GM12878 (cell line): ENCODE measurements around the gene CACNG4. TPM values are rescaled to one million over a fixed set of nuclear protein-coding genes. Genes with fewer than 3 reads are reported as not detected.

Experiments
- ATAC-seq: fragments of 200-7000 bp; cut with Tn5 transposase; 3 replicates; pipeline ENCODE4 v1.9.1; 2020; ENCODE audit warnings: mild to moderate bottlenecking, moderate library complexity
- BruUV-seq: library from RNA; stranded (reverse); fragments of 400-500 nt; replicated peaks from 2 replicates; lab custom pipeline; 2021; lab: Mats Ljungman, UMichigan
- CTCF ChIA-PET: fragments of 300-600 bp; sonication (Branson Sonifier 250); formaldehyde crosslinking; extraction: SDS; loops from one replicate; lab custom pipeline; 2021; ENCODE audit warnings: inconsistent platforms; lab: Yijun Ruan, JAX
- POLR2A ChIA-PET: fragments of 350-600 bp; formaldehyde crosslinking; extraction: SDS; loops from one replicate; lab custom pipeline; 2021; ENCODE audit warnings: inconsistent platforms; lab: Charles Lee
- RAD21 ChIA-PET: fragments of 300-600 bp; sonication (Branson Sonifier 250); formaldehyde crosslinking; loops from one replicate; lab custom pipeline; 2023; ENCODE audit warnings: antibody characterized with exemption; ENCODE audit not compliant: unreplicated experiment; lab: Charles Lee
- SMC1A ChIA-PET: fragments of 300-600 bp; sonication (Branson Sonifier 250); formaldehyde crosslinking; loops from one replicate; lab custom pipeline; 2023; ENCODE audit not compliant: unreplicated experiment, uncharacterized antibody; lab: Charles Lee
- DNase-seq: peaks from one replicate; pipeline ENCODE4 v3.0.0-alpha.2; 2011; ENCODE audit warnings: low read depth, low spot score
- FAIRE-seq: peaks from 3 replicates; lab custom pipeline; 2011; peaks lifted over from hg19 to GRCh38; lab: Jason Lieb, UNC
- H2AFZ ChIP-seq: 2 replicates; pipeline ENCODE4 v1.6.0; 2011; ENCODE audit warnings: low read depth, low read length, control low read depth; ENCODE audit not compliant: control insufficient read depth
- H3K27ac ChIP-seq: 2 replicates; pipeline ENCODE4 v1.5.1; 2011; ENCODE audit warnings: control low read depth; ENCODE audit not compliant: control insufficient read depth, insufficient read depth
- H3K27me3 ChIP-seq, 2 experiments: replicated peaks in 1 of 2; 2 replicates each; pipeline versions ENCODE4 v1.6.0 to v1.6.1; 2011; ENCODE audit warnings: low read length in 1 of 2; ENCODE audit not compliant: control insufficient read depth in 2 of 2, insufficient read depth in 2 of 2
- H3K36me3 ChIP-seq, 2 experiments: 2 replicates each; pipeline ENCODE4 v1.5.1; 2011; ENCODE audit warnings: low read length in 1 of 2; ENCODE audit not compliant: control insufficient read depth in 2 of 2, insufficient read depth in 2 of 2
- H3K4me1 ChIP-seq: 2 replicates; pipeline ENCODE4 v1.6.1; 2011; ENCODE audit warnings: mild to moderate bottlenecking, low read length, moderate library complexity, mixed read lengths; ENCODE audit not compliant: control insufficient read depth, insufficient read depth
- H3K4me2 ChIP-seq: 2 replicates; pipeline ENCODE4 v1.6.0; 2011; ENCODE audit warnings: control low read depth; ENCODE audit not compliant: control insufficient read depth, insufficient read depth
- H3K4me3 ChIP-seq: fragments of 200-600 bp; sonication (generic); 2 replicates; pipeline ENCODE4 v1.5.1; 2016
- H3K79me2 ChIP-seq: 2 replicates; pipeline ENCODE4 v1.6.0; 2011; ENCODE audit warnings: low read length; ENCODE audit not compliant: control insufficient read depth, insufficient read depth
- H3K9ac ChIP-seq: 2 replicates; pipeline ENCODE4 v1.8.0; 2011; ENCODE audit warnings: low read length, control low read depth, mixed read lengths; ENCODE audit not compliant: control insufficient read depth, insufficient read depth
- H3K9me3 ChIP-seq: replicated peaks from 3 replicates; pipeline ENCODE4 v1.5.1; 2011; ENCODE audit warnings: mild to moderate bottlenecking, low read length; ENCODE audit not compliant: control insufficient read depth, insufficient read depth
- H4K20me1 ChIP-seq: 2 replicates; pipeline ENCODE4 v1.6.0; 2011; ENCODE audit not compliant: control insufficient read depth, insufficient read depth
- ATF7 ChIP-seq: fragments of 450-650 bp; IDR thresholded peaks from 2 replicates; pipeline ENCODE4 v1.6.1; 2016; ENCODE audit warnings: low read depth, mild to moderate bottlenecking
- LARP7 ChIP-seq: fragments of 450-650 bp; IDR thresholded peaks from 2 replicates; pipeline ENCODE4 v1.6.1; 2017; ENCODE audit warnings: mild to moderate bottlenecking
- MYB ChIP-seq: fragments of 150-350 bp; IDR thresholded peaks from 2 replicates; pipeline ENCODE4 v1.6.1; 2014; ENCODE audit warnings: mild to moderate bottlenecking, low read depth, low read length, borderline replicate concordance
- POLR2A ChIP-seq: IDR thresholded peaks from 2 replicates; pipeline ENCODE4 v1.6.1; 2011; ENCODE audit warnings: low read depth, mild to moderate bottlenecking, low read length
- POLR2AphosphoS5 ChIP-seq: IDR thresholded peaks from 2 replicates; pipeline ENCODE4 v1.6.1; 2011; ENCODE audit warnings: mild to moderate bottlenecking, low read length, inconsistent platforms
- STAT3 ChIP-seq: IDR thresholded peaks from 2 replicates; pipeline ENCODE4 v1.6.1; 2011; ENCODE audit warnings: low read depth, low read length, improper control_type of control experiment
- SUPT20H ChIP-seq: IDR thresholded peaks from 2 replicates; pipeline ENCODE4 v1.6.1; 2011; ENCODE audit warnings: low read depth, mild to moderate bottlenecking, low read length, moderate library complexity, borderline replicate concordance; ENCODE audit not compliant: control insufficient read depth
- TAF1 ChIP-seq: IDR thresholded peaks from 2 replicates; pipeline ENCODE4 v1.6.1; 2011; ENCODE audit warnings: mild to moderate bottlenecking, low read depth, low read length, borderline replicate concordance
- YBX1 ChIP-seq: fragments of 450-650 bp; IDR thresholded peaks from 2 replicates; pipeline ENCODE4 v1.6.1; 2016; ENCODE audit warnings: antibody characterized with exemption
- ZNF384 ChIP-seq: IDR thresholded peaks from 2 replicates; pipeline ENCODE4 v1.6.1; 2012; ENCODE audit warnings: low read depth, mild to moderate bottlenecking, low read length, improper control_type of control experiment, borderline replicate concordance
- WGBS: methylation state at CpG from one replicate; pipeline ENCODE4 v1.1.6; 2016; ENCODE audit warnings: low lambda C conversion rate; ENCODE audit not compliant: insufficient replicate concordance, insufficient coverage; ENCODE audit errors: missing lambda C conversion rate; 5-methylcytosine and 5-hydroxymethylcytosine counted together
- in situ Hi-C: fragments of 300-500 bp; cut with MboI; formaldehyde crosslinking; loops from 9 replicates; pipeline ENCODE4 v1.14.3; 2018; ENCODE audit warnings: mixed read lengths
- intact Hi-C: fragments of 100-400 bp; cut with micrococcal nuclease; formaldehyde crosslinking; loops from one replicate; pipeline ENCODE4 v1.14.2; 2022; ENCODE audit not compliant: unreplicated experiment
- polyA plus RNA-seq, 11 experiments: library from polyadenylated mRNA; depleted of rRNA in 4 of 11; unstranded in 6 of 11; stranded (reverse) in 5 of 11; fragments of >200 nt; fragmentation: Nextera tagmentation in 4 of 11; fragmentation: Illumina TruSeq in 1 of 11; extraction: Ambion mirVana in 4 of 11; extraction: Trizol in 1 of 11; gene quantifications; 1 replicate in 1 of 11; 2 replicates in 10 of 11; pipeline versions ENCODE4 v1.2.1 to v1.2.3, GENCODE V29; 2011 to 2016; ENCODE audit warnings: inconsistent platforms in 2 of 11, missing spikeins in 2 of 11, low read depth in 1 of 11
- total RNA-seq, 4 experiments: library from RNA; depleted of rRNA in 3 of 4; stranded (reverse); fragments of >200 nt in 3 of 4; fragmentation: Illumina TruSeq in 1 of 4; extraction: Trizol in 1 of 4; gene quantifications; 2 replicates each; pipeline versions ENCODE4 v1.2.1 to v1.2.3, GENCODE V29; 2013 to 2021
- TF ChIP-seq, protein P1 (sequence below): IDR thresholded peaks from 2 replicates; pipeline ENCODE4 v1.6.1; 2012; ENCODE audit warnings: improper control_type of control experiment, low read depth, low read length; ENCODE audit not compliant: insufficient replicate concordance
- TF ChIP-seq, protein P2 (sequence below): fragments of 450-650 bp; IDR thresholded peaks from 2 replicates; pipeline ENCODE4 v1.6.1; 2017; ENCODE audit warnings: mild to moderate bottlenecking

Gene CACNG4
- total and polyA plus RNA-seq, 10 of the 15 experiments (the other 5 are each of a cell fraction or from before 2014, with no cell fraction given) = 0.08 TPM; not detected in 8

DNA sequence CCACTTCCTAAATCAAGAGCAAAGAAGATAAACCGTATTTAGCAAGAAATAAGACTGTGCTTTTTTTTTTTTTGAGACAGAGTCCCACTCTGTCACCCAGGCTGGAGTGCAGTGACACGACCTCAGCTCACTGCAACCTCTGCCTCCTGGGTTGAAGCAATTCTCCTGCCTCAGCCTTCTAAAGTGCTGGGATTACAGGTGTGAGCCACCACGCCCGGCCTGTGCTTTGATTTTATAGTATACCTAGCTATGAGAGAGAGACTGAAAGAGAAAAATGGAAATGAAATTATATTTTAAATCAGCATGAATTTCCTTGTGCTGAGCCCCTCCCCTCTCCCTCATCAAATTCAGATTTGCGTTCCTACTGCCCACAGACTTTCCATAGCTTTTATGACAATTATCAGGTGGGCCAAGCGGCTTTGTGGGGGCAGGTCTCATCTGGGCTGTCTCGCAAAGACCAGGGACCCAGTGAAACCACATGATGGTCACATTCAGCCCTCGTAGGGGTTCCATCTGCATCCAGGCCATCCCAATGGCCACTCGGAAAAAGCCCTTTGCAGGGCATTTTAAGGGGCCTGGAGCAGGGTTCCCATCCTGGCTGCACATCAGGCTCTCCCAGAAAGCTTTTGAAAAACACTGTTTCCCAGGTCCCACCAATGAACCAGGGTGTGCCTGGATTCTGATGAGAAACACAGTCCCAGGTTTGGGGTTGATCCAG lies 88.4 kb downstream of the CACNG4 start:
- RAD21 ChIA-PET = no interaction called here
- Histone ChIP-seq H3K4me1 (peaks cover 7% of the 10 kb centered on the region), H4K20me1 (no peaks in the 10 kb centered on the region), H3K79me2 (no peaks in the 10 kb centered on the region), H3K27ac (no peak overlapping the region), H2AFZ (no peak overlapping the region), H3K36me3 (no peaks in the 10 kb centered on the region), H3K9ac (no peak overlapping the region), H3K9me3 (peaks cover 2% of the 10 kb centered on the region), H3K4me3 (no peak overlapping the region), H3K27me3 (no peaks in the 10 kb centered on the region), H3K4me2 (no peak overlapping the region)
- DNase-seq = no peak
- WGBS = 76% methylated on average over 9 of the region's 9 CpGs
- intact Hi-C loops = no loop called here
- SMC1A ChIA-PET = no interaction called here
- no peak for TF ChIP-seq ZNF384
- no peak for TF ChIP-seq ATF7
- TF ChIP-seq, protein P1, sequence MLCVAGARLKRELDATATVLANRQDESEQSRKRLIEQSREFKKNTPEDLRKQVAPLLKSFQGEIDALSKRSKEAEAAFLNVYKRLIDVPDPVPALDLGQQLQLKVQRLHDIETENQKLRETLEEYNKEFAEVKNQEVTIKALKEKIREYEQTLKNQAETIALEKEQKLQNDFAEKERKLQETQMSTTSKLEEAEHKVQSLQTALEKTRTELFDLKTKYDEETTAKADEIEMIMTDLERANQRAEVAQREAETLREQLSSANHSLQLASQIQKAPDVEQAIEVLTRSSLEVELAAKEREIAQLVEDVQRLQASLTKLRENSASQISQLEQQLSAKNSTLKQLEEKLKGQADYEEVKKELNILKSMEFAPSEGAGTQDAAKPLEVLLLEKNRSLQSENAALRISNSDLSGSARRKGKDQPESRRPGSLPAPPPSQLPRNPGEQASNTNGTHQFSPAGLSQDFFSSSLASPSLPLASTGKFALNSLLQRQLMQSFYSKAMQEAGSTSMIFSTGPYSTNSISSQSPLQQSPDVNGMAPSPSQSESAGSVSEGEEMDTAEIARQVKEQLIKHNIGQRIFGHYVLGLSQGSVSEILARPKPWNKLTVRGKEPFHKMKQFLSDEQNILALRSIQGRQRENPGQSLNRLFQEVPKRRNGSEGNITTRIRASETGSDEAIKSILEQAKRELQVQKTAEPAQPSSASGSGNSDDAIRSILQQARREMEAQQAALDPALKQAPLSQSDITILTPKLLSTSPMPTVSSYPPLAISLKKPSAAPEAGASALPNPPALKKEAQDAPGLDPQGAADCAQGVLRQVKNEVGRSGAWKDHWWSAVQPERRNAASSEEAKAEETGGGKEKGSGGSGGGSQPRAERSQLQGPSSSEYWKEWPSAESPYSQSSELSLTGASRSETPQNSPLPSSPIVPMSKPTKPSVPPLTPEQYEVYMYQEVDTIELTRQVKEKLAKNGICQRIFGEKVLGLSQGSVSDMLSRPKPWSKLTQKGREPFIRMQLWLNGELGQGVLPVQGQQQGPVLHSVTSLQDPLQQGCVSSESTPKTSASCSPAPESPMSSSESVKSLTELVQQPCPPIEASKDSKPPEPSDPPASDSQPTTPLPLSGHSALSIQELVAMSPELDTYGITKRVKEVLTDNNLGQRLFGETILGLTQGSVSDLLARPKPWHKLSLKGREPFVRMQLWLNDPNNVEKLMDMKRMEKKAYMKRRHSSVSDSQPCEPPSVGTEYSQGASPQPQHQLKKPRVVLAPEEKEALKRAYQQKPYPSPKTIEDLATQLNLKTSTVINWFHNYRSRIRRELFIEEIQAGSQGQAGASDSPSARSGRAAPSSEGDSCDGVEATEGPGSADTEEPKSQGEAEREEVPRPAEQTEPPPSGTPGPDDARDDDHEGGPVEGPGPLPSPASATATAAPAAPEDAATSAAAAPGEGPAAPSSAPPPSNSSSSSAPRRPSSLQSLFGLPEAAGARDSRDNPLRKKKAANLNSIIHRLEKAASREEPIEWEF = no peak
- no peak for TF ChIP-seq TAF1
- TF ChIP-seq, protein P2, sequence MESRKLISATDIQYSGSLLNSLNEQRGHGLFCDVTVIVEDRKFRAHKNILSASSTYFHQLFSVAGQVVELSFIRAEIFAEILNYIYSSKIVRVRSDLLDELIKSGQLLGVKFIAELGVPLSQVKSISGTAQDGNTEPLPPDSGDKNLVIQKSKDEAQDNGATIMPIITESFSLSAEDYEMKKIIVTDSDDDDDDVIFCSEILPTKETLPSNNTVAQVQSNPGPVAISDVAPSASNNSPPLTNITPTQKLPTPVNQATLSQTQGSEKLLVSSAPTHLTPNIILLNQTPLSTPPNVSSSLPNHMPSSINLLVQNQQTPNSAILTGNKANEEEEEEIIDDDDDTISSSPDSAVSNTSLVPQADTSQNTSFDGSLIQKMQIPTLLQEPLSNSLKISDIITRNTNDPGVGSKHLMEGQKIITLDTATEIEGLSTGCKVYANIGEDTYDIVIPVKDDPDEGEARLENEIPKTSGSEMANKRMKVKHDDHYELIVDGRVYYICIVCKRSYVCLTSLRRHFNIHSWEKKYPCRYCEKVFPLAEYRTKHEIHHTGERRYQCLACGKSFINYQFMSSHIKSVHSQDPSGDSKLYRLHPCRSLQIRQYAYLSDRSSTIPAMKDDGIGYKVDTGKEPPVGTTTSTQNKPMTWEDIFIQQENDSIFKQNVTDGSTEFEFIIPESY = no peak
- no peak for TF ChIP-seq STAT3
- TF ChIP-seq LARP7 = no peak
- no peak for TF ChIP-seq POLR2A
- no peak for TF ChIP-seq POLR2AphosphoS5
- no peak for TF ChIP-seq MYB
- no peak for TF ChIP-seq YBX1
- no peak for TF ChIP-seq SUPT20H
- ATAC-seq = no peak
- no peak for FAIRE-seq
- CTCF ChIA-PET = interaction anchor here (0.7 kb wide), 1 partner anchor 67 kb away, joined by 3 read pairs; no protein-coding TSS in a partner anchor
- POLR2A ChIA-PET = no interaction called here
- in situ Hi-C loops = no loop called here
- no TSS peak for BruUV-seq
